Neuronal stem cell (in vitro differentiated cells): ENCODE results near the gene TGFBR3L.

Experiments used
- DNase-seq: peaks from one replicate; pipeline ENCODE4 v3.0.0-alpha.2; 2013; ENCODE audit warnings: low spot score
- H2AFZ ChIP-seq: one replicate; pipeline ENCODE4 v1.6.1; 2013; ENCODE audit warnings: mild to moderate bottlenecking, low read length, inconsistent platforms
- H2AK5ac ChIP-seq: 2 replicates; pipeline ENCODE4 v1.6.1; 2013; ENCODE audit warnings: low read depth, mild to moderate bottlenecking, inconsistent platforms, low read length, moderate library complexity, mixed read lengths
- H2BK120ac ChIP-seq: 2 replicates; pipeline ENCODE4 v1.6.1; 2013; ENCODE audit warnings: low read depth, mild to moderate bottlenecking, inconsistent platforms, low read length, moderate library complexity, mixed read lengths
- H2BK12ac ChIP-seq: one replicate; pipeline ENCODE4 v1.6.1; 2013; ENCODE audit warnings: low read length, inconsistent platforms
- H2BK15ac ChIP-seq: 2 replicates; pipeline ENCODE4 v1.6.1; 2013; ENCODE audit warnings: mild to moderate bottlenecking, low read length, inconsistent platforms, mixed read lengths
- H2BK5ac ChIP-seq: one replicate; pipeline ENCODE4 v1.6.1; 2013; ENCODE audit warnings: inconsistent platforms, mild to moderate bottlenecking, low read length, moderate library complexity
- H3K14ac ChIP-seq: one replicate; pipeline ENCODE4 v1.6.1; 2013; ENCODE audit warnings: low read length, inconsistent platforms
- H3K18ac ChIP-seq: 2 replicates; pipeline ENCODE4 v1.6.1; 2013; ENCODE audit warnings: low read length, inconsistent platforms
- H3K23ac ChIP-seq: 2 replicates; pipeline ENCODE4 v1.6.1; 2013; ENCODE audit warnings: low read depth, mild to moderate bottlenecking, mixed read lengths, low read length, inconsistent platforms; ENCODE audit not compliant: poor library complexity
- H3K27ac ChIP-seq: replicated peaks from 3 replicates; pipeline ENCODE4 v1.5.1; 2013; ENCODE audit warnings: low read length, inconsistent platforms
- H3K27me3 ChIP-seq, 3 experiments: 2 replicates each; pipeline ENCODE4 v1.6.1; 2013; ENCODE audit warnings: low read length in 3 of 3, mild to moderate bottlenecking in 2 of 3, inconsistent platforms in 1 of 3, low read depth in 1 of 3, mixed read lengths in 1 of 3, moderate library complexity in 1 of 3; ENCODE audit not compliant: control insufficient read depth in 3 of 3, insufficient read depth in 3 of 3
- H3K36me3 ChIP-seq, 2 donors: replicated peaks in 1 of 2; 2 replicates each; pipeline ENCODE4 v1.6.1; 2013; ENCODE audit warnings: low read length in 2 of 2; ENCODE audit not compliant: control insufficient read depth in 2 of 2, insufficient read depth in 2 of 2
- H3K4ac ChIP-seq: 2 replicates; pipeline ENCODE4 v1.6.1; 2013; ENCODE audit warnings: inconsistent platforms, mild to moderate bottlenecking, low read length, moderate library complexity
- H3K4me1 ChIP-seq, 2 donors: 1 replicate in 1 of 2; 2 replicates in 1 of 2; pipeline ENCODE4 v1.6.1; 2013; ENCODE audit warnings: low read length in 2 of 2, low read depth in 1 of 2; ENCODE audit not compliant: control insufficient read depth in 2 of 2, insufficient read depth in 1 of 2
- H3K4me2 ChIP-seq: one replicate; pipeline ENCODE4 v1.6.1; 2013; ENCODE audit warnings: mild to moderate bottlenecking, low read length, inconsistent platforms; ENCODE audit not compliant: insufficient read depth, poor library complexity, severe bottlenecking
- H3K4me3 ChIP-seq, 2 donors: 2 replicates each; pipeline ENCODE4 v1.5.1; 2013; ENCODE audit warnings: low read length in 2 of 2, mild to moderate bottlenecking in 2 of 2, inconsistent platforms in 1 of 2, moderate library complexity in 1 of 2
- H3K79me1 ChIP-seq: one replicate; pipeline ENCODE4 v1.6.1; 2013; ENCODE audit warnings: low read depth, mild to moderate bottlenecking, inconsistent platforms, low read length, moderate library complexity
- H3K9ac ChIP-seq: one replicate; pipeline ENCODE4 v1.6.1; 2013; ENCODE audit warnings: mild to moderate bottlenecking, low read depth, low read length, inconsistent platforms; ENCODE audit not compliant: poor library complexity
- H3K9me3 ChIP-seq, 2 donors: replicated peaks in 1 of 2; 2 replicates each; pipeline versions ENCODE3 to v1.6.1; 2013; ENCODE audit warnings: low read length in 2 of 2, mild to moderate bottlenecking in 2 of 2, inconsistent platforms in 1 of 2, low read depth in 1 of 2, mixed read lengths in 1 of 2, moderate library complexity in 1 of 2; ENCODE audit not compliant: control insufficient read depth in 2 of 2, insufficient read depth in 1 of 2
- H4K8ac ChIP-seq: one replicate; pipeline ENCODE4 v1.6.1; 2013; ENCODE audit warnings: low read depth, mild to moderate bottlenecking, inconsistent platforms, low read length, moderate library complexity
- H4K91ac ChIP-seq: one replicate; pipeline ENCODE4 v1.6.1; 2013; ENCODE audit warnings: low read length, low read depth, mild to moderate bottlenecking, inconsistent platforms; ENCODE audit not compliant: poor library complexity
- WGBS, 2 donors: extraction: QIAGEN DNeasy Blood & Tissue Kit; methylation state at CpG; one replicate each; pipeline ENCODE4 v1.1.7; 2013; ENCODE audit warnings: missing lambda C conversion rate in 2 of 2, mixed read lengths in 1 of 2; ENCODE audit not compliant: insufficient read length in 2 of 2, insufficient replicate concordance in 1 of 2; ENCODE audit errors: extremely low coverage in 2 of 2; 5-methylcytosine and 5-hydroxymethylcytosine counted together

TGFBR3L gene

GRCh38 chr19:7919610-7920518 lies 5.2 kb downstream of the TGFBR3L start, which contains the start of gene SNAPC2:
Gene SNAPC2, plus strand, starts transcription at chr19:7920338. Its CDS starts 29 bp downstream, at chr19:7920367.
- peak within 1 kb of the TSS; percentile 95 for H2BK15ac ChIP-seq
- peak within 1 kb of the TSS; percentile 93 for H2AK5ac ChIP-seq
- peak within 1 kb of the TSS; percentile 58 for H2BK12ac ChIP-seq
- H2BK5ac ChIP-seq: peak within 1 kb of the TSS; percentile 87
- peak within 1 kb of the TSS; percentile 92 for H3K9ac ChIP-seq
- H3K27me3 ChIP-seq: peaks cover 22 to 39% (median 22%) of the 10 kb centered on the region in 3 experiments
- H3K36me3 ChIP-seq: peaks cover 23 to 29% of the 10 kb centered on the region in 2 donors
- H3K4ac ChIP-seq: no peak within 1 kb of the TSS
- WGBS, 2 donors: no CpG with 5 or more reads among the region's 62 CpGs
- peak within 1 kb of the TSS; percentile 95 for H2AFZ ChIP-seq
- no peaks in the 10 kb centered on the region for H3K9me3 ChIP-seq
- H3K23ac ChIP-seq: peak within 1 kb of the TSS; percentile 80
- H4K8ac ChIP-seq: no peak within 1 kb of the TSS
- H3K4me2 ChIP-seq: peak within 1 kb of the TSS; percentile 75
- peak within 1 kb of the TSS; percentile 96 for H3K18ac ChIP-seq
- peak within 1 kb of the TSS; percentile 96 for H3K27ac ChIP-seq
- H2BK120ac ChIP-seq: no peak within 1 kb of the TSS
- H3K14ac ChIP-seq: peak within 1 kb of the TSS; percentile 15
- peak within 1 kb of the TSS; percentile 64 to 98 for H3K4me3 ChIP-seq
- peak; percentile 96 for DNase-seq
- H3K79me1 ChIP-seq: peaks cover 22% of the 10 kb centered on the region
- H3K4me1 ChIP-seq: peaks cover 22 to 28% of the 10 kb centered on the region in 2 donors
- H4K91ac ChIP-seq: no peak within 1 kb of the TSS

DNA sequence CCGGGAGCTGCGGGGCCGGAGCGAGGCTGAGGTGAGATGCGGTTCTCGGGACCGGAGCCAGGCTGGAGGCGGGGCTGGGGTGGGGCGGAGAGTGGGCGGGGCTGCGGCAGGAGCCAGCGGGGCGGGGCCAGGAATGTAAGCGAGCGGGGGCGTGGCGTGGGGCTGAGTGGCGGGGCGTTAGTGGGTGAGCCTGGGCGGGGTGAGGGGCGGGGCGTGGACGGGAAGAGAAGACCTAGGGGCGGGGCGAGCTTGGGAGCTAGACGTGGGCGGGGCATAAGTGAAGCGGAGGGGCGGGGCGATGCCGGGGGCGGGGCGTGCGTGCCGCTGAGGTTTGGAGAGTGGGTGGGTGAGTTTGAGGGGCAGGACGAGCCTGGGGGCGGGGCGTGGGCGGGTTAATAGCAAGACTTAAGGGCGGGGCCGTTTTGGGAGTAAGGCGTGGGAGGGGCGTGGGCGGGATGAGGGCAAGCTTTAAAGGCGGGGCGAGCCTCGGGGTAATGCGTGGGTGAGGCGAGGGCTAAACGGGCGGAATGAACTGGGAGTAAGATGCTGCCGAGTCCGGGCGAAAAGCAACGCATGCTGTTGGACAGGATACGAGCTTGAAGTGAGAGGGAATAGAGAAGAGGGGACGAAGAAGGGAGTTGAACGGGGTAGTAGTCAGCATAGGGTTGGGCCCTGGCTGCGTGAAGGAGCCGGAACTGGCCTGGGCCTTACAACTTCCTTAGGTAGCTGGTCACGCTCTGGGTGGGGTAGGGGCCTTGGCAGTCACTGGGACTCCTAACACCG lies 6.1 kb downstream of the TGFBR3L start:
- Histone ChIP-seq H3K9me3 (no peaks in the 10 kb centered on the region), H3K36me3 (peaks cover 23 to 29% of the 10 kb centered on the region in 2 donors), H3K4ac (no peak overlapping the region), H2BK15ac (peak overlapping the region; percentile 95), H3K27ac (peak overlapping the region; percentile 96), H3K4me3 (peak overlapping the region; percentile 64 to 98), H4K8ac (no peak overlapping the region), H2AFZ (peak overlapping the region; percentile 95), H3K18ac (peak overlapping the region; percentile 96), H3K4me1 (peaks cover 22 to 29% of the 10 kb centered on the region in 2 donors), H3K14ac (peak overlapping the region; percentile 15), H3K79me1 (peaks cover 22% of the 10 kb centered on the region), H2AK5ac (peak overlapping the region; percentile 93), H2BK120ac (no peak overlapping the region), H3K23ac (peak overlapping the region; percentile 80), H2BK5ac (peak overlapping the region; percentile 87), H3K4me2 (peak overlapping the region; percentile 75), H4K91ac (no peak overlapping the region), H3K9ac (peak overlapping the region; percentile 92), H2BK12ac (no peak overlapping the region), H3K27me3 (peaks cover 17 to 31% (median 18%) of the 10 kb centered on the region in 3 experiments)
- no CpG with 5 or more reads among the region's 62 CpGs for WGBS, 2 donors
- peak; percentile 95 for DNase-seq

DNA sequence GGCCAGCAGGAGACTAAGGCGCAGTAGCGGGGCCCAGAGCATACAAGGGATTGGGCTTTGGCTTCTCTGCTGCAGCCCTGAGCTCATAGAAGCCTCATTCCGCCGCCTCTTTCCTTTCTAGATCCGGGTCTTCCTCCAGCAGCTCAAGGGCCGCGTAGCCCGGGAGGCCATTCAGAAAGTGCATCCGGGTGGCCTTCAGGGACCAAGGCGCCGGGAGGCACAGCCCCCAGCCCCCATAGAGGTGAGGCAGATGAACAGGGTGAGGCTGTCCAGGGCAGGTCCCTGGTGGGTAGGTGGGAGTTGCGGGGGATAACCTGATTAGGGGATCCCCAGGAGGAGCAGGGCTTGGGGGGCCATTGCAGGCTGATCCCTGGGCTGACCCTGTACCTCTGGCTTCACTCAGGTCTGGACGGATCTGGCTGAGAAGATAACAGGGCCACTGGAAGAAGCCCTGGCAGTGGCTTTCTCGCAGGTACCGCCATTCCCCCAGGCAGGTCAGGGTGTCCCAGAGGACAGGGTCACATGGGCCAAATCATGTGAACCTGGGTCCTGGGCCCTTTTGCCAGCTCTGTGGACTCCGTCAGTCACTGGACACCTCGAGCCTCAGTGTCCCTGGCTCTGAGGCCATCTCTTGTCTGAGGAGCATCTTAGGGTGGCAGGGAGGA lies 6.8 kb downstream of the TGFBR3L start:
- Histone ChIP-seq H2AFZ (peak overlapping the region; percentile 44), H2BK5ac (peak overlapping the region; percentile 20), H3K4me3 (peak overlapping the region; percentile 62 to 81), H3K79me1 (peaks cover 22% of the 10 kb centered on the region), H3K14ac (peak overlapping the region; percentile 15), H3K9ac (peak overlapping the region; percentile 76), H2BK120ac (no peak overlapping the region), H3K36me3 (peaks cover 23 to 29% of the 10 kb centered on the region in 2 donors), H3K4me1 (peaks cover 23 to 32% of the 10 kb centered on the region in 2 donors), H3K4me2 (peak overlapping the region; percentile 75), H4K8ac (no peak overlapping the region), H3K23ac (peak overlapping the region; percentile 25), H4K91ac (no peak overlapping the region), H2BK15ac (no peak overlapping the region), H3K27ac (peak overlapping the region; percentile 84), H3K27me3 (peaks cover 12 to 24% (median 13%) of the 10 kb centered on the region in 3 experiments), H2BK12ac (no peak overlapping the region), H3K18ac (peak overlapping the region; percentile 84), H2AK5ac (peak overlapping the region; percentile 93), H3K9me3 (no peaks in the 10 kb centered on the region), H3K4ac (no peak overlapping the region)
- DNase-seq: no peak
- WGBS, 2 donors: no CpG with 5 or more reads among the region's 17 CpGs
